Body of pancreas (tissue), 4 donors: ENCODE data around the gene FBXO31.

Source experiments
- CTCF ChIP-seq, 7 experiments: fragments of 450-650 bp in 4 of 7; fragments of 200-600 bp in 3 of 7; sonication (generic) in 3 of 7; IDR thresholded peaks; one replicate each; pipeline ENCODE4 v1.5.1; 2016 to 2019; ENCODE audit warnings: antibody characterized with exemption in 7 of 7
- POLR2A ChIP-seq, 3 donors: fragments of 450-650 bp; IDR thresholded peaks; one replicate each; pipeline ENCODE4 v1.6.1; 2016; ENCODE audit warnings: antibody characterized with exemption in 3 of 3, mild to moderate bottlenecking in 2 of 3

- no peak for TF ChIP-seq CTCF (IDR thresholded peaks at IDR 0.05)
- TF ChIP-seq POLR2A (IDR thresholded peaks at IDR 0.05), result no peak
These were observed 15.4 kb downstream of the FBXO31 start for GRCh38 chr16:87368029-87368770.
